Upper lobe of right lung (tissue), 1 donor: ENCODE measurements around the gene PLGRKT. TPM values are rescaled to one million over a fixed set of nuclear protein-coding genes. Genes with fewer than 3 reads are reported as not detected.
"Not testable (repeated sequence)": the region's sequence is repeated elsewhere in the genome, so short reads cannot be mapped to it uniquely, and the experiment has no call there.

Experiments
- ATAC-seq: fragments of 200-7000 bp; cut with Tn5 transposase; one replicate; pipeline ENCODE4 v1.9.1; 2020; ENCODE audit warnings: mild to moderate bottlenecking, moderate library complexity
- DNase-seq: peaks from one replicate; pipeline ENCODE4 v3.0.0-alpha.2; 2020
- H3K27ac ChIP-seq: fragments of 200-600 bp; one replicate; pipeline ENCODE4 v1.8.0; 2022
- H3K27me3 ChIP-seq: fragments of 200-600 bp; one replicate; pipeline ENCODE4 v1.8.0; 2022; ENCODE audit warnings: mild to moderate bottlenecking
- H3K36me3 ChIP-seq: fragments of 200-600 bp; one replicate; pipeline ENCODE4 v1.8.0; 2022
- H3K4me1 ChIP-seq: fragments of 200-600 bp; one replicate; pipeline ENCODE4 v1.8.0; 2022
- H3K4me3 ChIP-seq: fragments of 200-600 bp; one replicate; pipeline ENCODE4 v1.8.0; 2022; ENCODE audit warnings: mild to moderate bottlenecking
- H3K9me3 ChIP-seq: fragments of 200-600 bp; one replicate; pipeline ENCODE4 v1.8.0; 2022
- intact Hi-C: fragments of 100-400 bp; cut with DNase I; formaldehyde crosslinking; loops from one replicate; pipeline ENCODE4 v1.11.0; 2022
- total RNA-seq: library from RNA; stranded (reverse); fragmentation: NEBNext Ultra II Directional; extraction: Animal tissue kit (Norgen Biotek cat#: 25700); gene quantifications from one replicate; pipeline ENCODE4 v1.2.1, GENCODE V29; 2021
- TF ChIP-seq, protein P1 (sequence below): fragments of 200-600 bp; IDR thresholded peaks from one replicate; pipeline ENCODE4 v1.8.0; 2022; ENCODE audit warnings: antibody characterized with exemption
- donor health status: DM: no; HTN: yes; CAD: no; lungs with severe emphysema.

PLGRKT gene
- total RNA-seq, 1 donor from 2014 or later, result 18.0 TPM

- intact Hi-C loops, result no loop called here
- no peaks in the 10 kb centered on the region for H3K4me1 ChIP-seq
- DNase-seq (no peak), ATAC-seq (no peak)
- H3K27me3 ChIP-seq, result no peaks in the 10 kb centered on the region
- TF ChIP-seq, protein P1, sequence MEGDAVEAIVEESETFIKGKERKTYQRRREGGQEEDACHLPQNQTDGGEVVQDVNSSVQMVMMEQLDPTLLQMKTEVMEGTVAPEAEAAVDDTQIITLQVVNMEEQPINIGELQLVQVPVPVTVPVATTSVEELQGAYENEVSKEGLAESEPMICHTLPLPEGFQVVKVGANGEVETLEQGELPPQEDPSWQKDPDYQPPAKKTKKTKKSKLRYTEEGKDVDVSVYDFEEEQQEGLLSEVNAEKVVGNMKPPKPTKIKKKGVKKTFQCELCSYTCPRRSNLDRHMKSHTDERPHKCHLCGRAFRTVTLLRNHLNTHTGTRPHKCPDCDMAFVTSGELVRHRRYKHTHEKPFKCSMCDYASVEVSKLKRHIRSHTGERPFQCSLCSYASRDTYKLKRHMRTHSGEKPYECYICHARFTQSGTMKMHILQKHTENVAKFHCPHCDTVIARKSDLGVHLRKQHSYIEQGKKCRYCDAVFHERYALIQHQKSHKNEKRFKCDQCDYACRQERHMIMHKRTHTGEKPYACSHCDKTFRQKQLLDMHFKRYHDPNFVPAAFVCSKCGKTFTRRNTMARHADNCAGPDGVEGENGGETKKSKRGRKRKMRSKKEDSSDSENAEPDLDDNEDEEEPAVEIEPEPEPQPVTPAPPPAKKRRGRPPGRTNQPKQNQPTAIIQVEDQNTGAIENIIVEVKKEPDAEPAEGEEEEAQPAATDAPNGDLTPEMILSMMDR, result no peak
- H3K36me3 ChIP-seq, result no peaks in the 10 kb centered on the region
- H3K9me3 ChIP-seq, result no peaks in the 10 kb centered on the region
- no peak overlapping the region for H3K4me3 ChIP-seq
- no peak overlapping the region for H3K27ac ChIP-seq
Measured at GRCh38 chr9:5355817-5356216, 81.9 kb downstream of the PLGRKT start.

- no peaks in the 10 kb centered on the region for H3K4me1 ChIP-seq
- intact Hi-C loops, result no loop called here
- TF ChIP-seq, protein P1, result no peak
- H3K27me3 ChIP-seq, result no peaks in the 10 kb centered on the region
- DNase-seq (no peak), ATAC-seq (no peak)
- no peak overlapping the region for H3K27ac ChIP-seq
- no peaks in the 10 kb centered on the region for H3K36me3 ChIP-seq
- no peaks in the 10 kb centered on the region for H3K9me3 ChIP-seq
- H3K4me3 ChIP-seq, result no peak overlapping the region
Measured at GRCh38 chr9:5355226-5355625, 82.5 kb downstream of the PLGRKT start.

DNA sequence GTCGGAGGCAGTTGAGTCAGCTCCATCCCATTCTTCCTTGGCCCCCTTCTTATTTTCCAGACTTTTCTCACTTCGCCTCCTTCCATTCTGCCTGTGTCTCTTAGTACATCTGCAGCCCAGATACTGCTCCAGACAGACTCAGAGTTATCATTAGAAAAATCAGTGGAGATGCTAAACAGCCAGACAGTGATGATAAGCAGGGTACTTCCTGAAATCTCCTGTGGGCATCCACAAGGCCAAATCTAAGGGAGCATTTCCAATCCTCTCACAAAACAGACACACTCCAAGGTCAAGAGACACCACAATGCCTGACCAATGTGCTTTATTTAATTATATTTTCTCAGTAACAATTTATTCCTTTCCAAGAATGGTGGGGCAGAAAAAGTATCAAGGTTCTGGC lies 83.5 kb downstream of the PLGRKT start:
- no peak overlapping the region for H3K4me3 ChIP-seq
- no peaks in the 10 kb centered on the region for H3K9me3 ChIP-seq
- H3K27me3 ChIP-seq, result no peaks in the 10 kb centered on the region
- ATAC-seq (no peak), DNase-seq (no peak)
- TF ChIP-seq, protein P1, result no peak
- no peaks in the 10 kb centered on the region for H3K4me1 ChIP-seq
- no peak overlapping the region for H3K27ac ChIP-seq
- no peaks in the 10 kb centered on the region for H3K36me3 ChIP-seq
- intact Hi-C loops, result no loop called here

DNA sequence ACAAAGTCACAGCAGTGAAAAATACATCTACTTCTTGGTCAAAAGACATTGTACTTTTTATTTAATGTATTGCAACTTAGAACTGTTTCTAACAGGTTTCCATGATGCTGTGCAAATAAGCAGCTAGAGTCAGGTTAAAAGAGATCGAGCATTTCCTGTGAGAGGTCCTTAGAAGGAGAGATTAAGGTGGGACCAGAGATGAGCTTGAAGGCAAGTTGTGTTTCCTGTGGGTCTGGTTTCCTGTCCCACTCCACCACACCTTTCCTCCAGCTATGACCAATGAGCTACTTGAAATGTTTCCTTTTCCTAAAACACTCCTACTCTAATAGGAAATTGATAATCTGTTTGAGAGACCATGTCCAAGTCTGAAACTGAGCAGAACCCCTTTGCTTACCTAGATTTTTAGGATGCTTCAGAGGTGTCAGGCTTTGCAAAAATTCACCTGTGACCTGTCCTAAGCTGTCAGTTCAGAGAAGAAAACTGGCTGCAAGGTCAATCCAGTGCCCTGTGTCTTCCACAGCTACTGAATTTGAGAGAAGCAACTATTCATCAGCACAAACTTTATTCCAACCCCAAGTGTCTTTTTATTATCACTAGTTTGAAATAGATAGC lies 85.0 kb downstream of the PLGRKT start:
- Histone ChIP-seq H3K9me3 (no peaks in the 10 kb centered on the region), H3K27me3 (no peaks in the 10 kb centered on the region), H3K27ac (no peak overlapping the region), H3K4me1 (no peaks in the 10 kb centered on the region), H3K36me3 (no peaks in the 10 kb centered on the region), H3K4me3 (no peak overlapping the region)
- ATAC-seq (no peak), DNase-seq (no peak)
- intact Hi-C loops, result no loop called here
- TF ChIP-seq, protein P1, result no peak

- H3K4me1 ChIP-seq, H3K27me3 ChIP-seq, intact Hi-C loops, H3K36me3 ChIP-seq, H3K9me3 ChIP-seq, H3K27ac ChIP-seq: not testable (repeated sequence)
- peak; percentile 61 for DNase-seq
- peak; percentile 100 for ATAC-seq
- H3K4me3 ChIP-seq, result peak within 1 kb of the TSS; percentile 18
Measured at GRCh38 chr9:5338992-5339981, 98.4 kb downstream of the PLGRKT start, which contains the start of gene RLN1. Gene RLN1, minus strand, starts transcription at chr9:5339876. Its CDS starts 130 bp downstream, at chr9:5339746.

GRCh38 chr9:5336688-5337087 lies 101.0 kb downstream of the PLGRKT start:
- TF ChIP-seq, protein P1, result no peak
- ATAC-seq (no peak), DNase-seq (no peak)
- no peaks in the 10 kb centered on the region for H3K4me1 ChIP-seq
- H3K9me3 ChIP-seq, result no peaks in the 10 kb centered on the region
- no peak overlapping the region for H3K27ac ChIP-seq
- H3K27me3 ChIP-seq, result no peaks in the 10 kb centered on the region
- intact Hi-C loops, result no loop called here
- H3K36me3 ChIP-seq, result no peaks in the 10 kb centered on the region
- H3K4me3 ChIP-seq, result no peak overlapping the region

GRCh38 chr9:5331276-5331675 lies 106.4 kb downstream of the PLGRKT start:
- H3K4me1 ChIP-seq, DNase-seq, H3K36me3 ChIP-seq, H3K27me3 ChIP-seq, H3K9me3 ChIP-seq, ATAC-seq, intact Hi-C loops, H3K4me3 ChIP-seq, H3K27ac ChIP-seq: not testable (repeated sequence)
